Uterus (tissue), 4 donors: ENCODE results near the gene CDON. TPM values are rescaled to one million over a fixed set of nuclear protein-coding genes. Genes with fewer than 3 reads are reported as not detected.

Experiments used
- DNase-seq, 2 donors: peaks; one replicate each; pipeline ENCODE4 v3.0.0-alpha.2; 2019 to 2020
- H3K27ac ChIP-seq, 2 donors: fragments of 200-600 bp; sonication (generic); 1 replicate in 1 of 2; 2 replicates in 1 of 2; pipeline ENCODE4 v1.5.1; 2016 to 2018
- H3K27me3 ChIP-seq, 2 donors: fragments of 200-600 bp; sonication (generic); one replicate each; pipeline ENCODE4 v1.5.1; 2018 to 2019; ENCODE audit warnings: control low read depth in 1 of 2
- H3K36me3 ChIP-seq, 2 donors: fragments of 200-600 bp; sonication (generic); one replicate each; pipeline ENCODE4 v1.5.1; 2019; ENCODE audit warnings: control low read depth in 1 of 2
- H3K4me1 ChIP-seq, 2 donors: fragments of 200-600 bp; sonication (generic); one replicate each; pipeline ENCODE4 v1.5.1; 2018 to 2019; ENCODE audit warnings: control low read depth in 1 of 2
- H3K4me3 ChIP-seq, 2 donors: fragments of 200-600 bp; sonication (generic); 1 replicate in 1 of 2; 2 replicates in 1 of 2; pipeline ENCODE4 v1.5.1; 2018 to 2019; ENCODE audit warnings: mild to moderate bottlenecking in 1 of 2
- H3K9me3 ChIP-seq, 2 donors: fragments of 200-600 bp; sonication (generic); one replicate each; pipeline ENCODE4 v1.5.1; 2019; ENCODE audit warnings: control low read depth in 1 of 2
- POLR2A ChIP-seq, 2 donors: fragments of 450-650 bp; IDR thresholded peaks; one replicate each; pipeline ENCODE4 v1.6.1; 2016; ENCODE audit warnings: antibody characterized with exemption in 2 of 2, mild to moderate bottlenecking in 1 of 2, moderate library complexity in 1 of 2
- intact Hi-C: fragments of 100-400 bp; cut with DNase I; formaldehyde crosslinking; loops from one replicate; pipeline ENCODE4 v1.15.1; 2023; ENCODE audit warnings: low total_unique reads
- total RNA-seq, 4 donors: library from RNA; depleted of rRNA in 3 of 4; stranded (reverse); fragments of >200 nt in 3 of 4; gene quantifications; one replicate each; pipeline versions ENCODE4 v1.1.0 to v1.2.4, GENCODE V29; 2014 to 2023
- TF ChIP-seq, protein P1 (sequence below), 4 experiments: fragments of 200-600 bp in 2 of 4; fragments of 450-650 bp in 2 of 4; sonication (generic) in 2 of 4; IDR thresholded peaks; one replicate each; pipeline ENCODE4 v1.5.1; 2016 to 2019; ENCODE audit warnings: antibody characterized with exemption in 4 of 4, mild to moderate bottlenecking in 2 of 4, moderate library complexity in 1 of 4
- donor health status: DM: yes; HTN: yes; CAD: no.

CDON gene
- total RNA-seq, 4 donors from 2014 or later = 38.5 to 261 (median 213) TPM

DNA sequence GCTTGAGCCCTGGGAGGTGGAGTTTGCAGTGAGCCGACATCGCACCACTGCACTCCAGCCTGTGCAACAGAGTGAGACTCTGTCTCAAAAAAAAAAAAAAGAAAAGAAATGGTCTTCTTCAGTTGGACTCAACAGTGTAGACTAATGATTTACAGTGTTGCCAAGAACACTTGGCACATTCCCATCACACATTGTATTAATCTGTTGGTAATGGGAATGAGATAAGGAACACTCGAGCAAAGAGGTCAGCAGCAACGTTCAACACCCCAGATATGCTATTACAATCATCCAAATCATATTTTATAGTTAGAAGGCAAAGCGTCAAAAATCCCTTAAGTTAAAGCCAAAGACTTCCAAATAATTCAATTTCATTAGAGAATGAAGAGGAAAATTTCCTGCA is 14.5 kb downstream of the CDON start:
- TF ChIP-seq, protein P1, sequence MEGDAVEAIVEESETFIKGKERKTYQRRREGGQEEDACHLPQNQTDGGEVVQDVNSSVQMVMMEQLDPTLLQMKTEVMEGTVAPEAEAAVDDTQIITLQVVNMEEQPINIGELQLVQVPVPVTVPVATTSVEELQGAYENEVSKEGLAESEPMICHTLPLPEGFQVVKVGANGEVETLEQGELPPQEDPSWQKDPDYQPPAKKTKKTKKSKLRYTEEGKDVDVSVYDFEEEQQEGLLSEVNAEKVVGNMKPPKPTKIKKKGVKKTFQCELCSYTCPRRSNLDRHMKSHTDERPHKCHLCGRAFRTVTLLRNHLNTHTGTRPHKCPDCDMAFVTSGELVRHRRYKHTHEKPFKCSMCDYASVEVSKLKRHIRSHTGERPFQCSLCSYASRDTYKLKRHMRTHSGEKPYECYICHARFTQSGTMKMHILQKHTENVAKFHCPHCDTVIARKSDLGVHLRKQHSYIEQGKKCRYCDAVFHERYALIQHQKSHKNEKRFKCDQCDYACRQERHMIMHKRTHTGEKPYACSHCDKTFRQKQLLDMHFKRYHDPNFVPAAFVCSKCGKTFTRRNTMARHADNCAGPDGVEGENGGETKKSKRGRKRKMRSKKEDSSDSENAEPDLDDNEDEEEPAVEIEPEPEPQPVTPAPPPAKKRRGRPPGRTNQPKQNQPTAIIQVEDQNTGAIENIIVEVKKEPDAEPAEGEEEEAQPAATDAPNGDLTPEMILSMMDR (IDR thresholded peaks at IDR 0.05) = no peak
- TF ChIP-seq POLR2A (IDR thresholded peaks at IDR 0.05) = no peak
- no peak for DNase-seq
- intact Hi-C loops = no loop called here
- H3K4me1 ChIP-seq = peaks cover 0 to 4% of the 10 kb centered on the region in 2 donors
- no peak overlapping the region for H3K27ac ChIP-seq
- H3K9me3 ChIP-seq = no peaks in the 10 kb centered on the region
- no peaks in the 10 kb centered on the region for H3K27me3 ChIP-seq
- no peaks in the 10 kb centered on the region for H3K36me3 ChIP-seq
- H3K4me3 ChIP-seq = no peak overlapping the region

DNA sequence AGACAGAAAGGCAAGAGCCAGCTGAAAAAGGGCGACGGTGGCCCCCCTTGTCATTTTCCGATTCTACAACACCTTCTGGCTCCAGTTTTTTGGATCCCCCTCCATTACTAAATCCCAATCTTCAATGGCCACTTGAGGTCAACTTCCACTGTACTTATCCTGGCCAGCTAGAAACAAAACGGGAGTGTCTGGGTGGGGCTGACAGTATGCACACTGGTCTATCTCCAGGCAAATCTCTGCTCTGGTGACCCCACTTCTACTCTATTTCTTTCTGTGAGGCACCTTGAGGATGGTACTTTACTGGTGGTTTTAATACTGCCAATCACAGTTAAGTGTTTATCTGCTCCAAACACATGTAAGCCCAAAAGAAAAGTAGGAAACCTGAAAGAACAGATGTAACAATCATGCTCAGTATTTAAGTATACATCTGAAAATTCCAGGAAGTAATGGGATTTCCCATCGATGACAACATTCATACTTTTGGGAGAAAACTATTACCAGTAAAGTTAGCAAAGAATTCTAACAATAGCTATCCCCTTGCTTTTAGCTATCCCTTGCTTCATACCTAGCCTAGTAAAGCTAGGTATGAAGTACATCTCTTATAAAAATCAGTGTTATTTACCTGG is 16.0 kb downstream of the CDON start:
- H3K4me3 ChIP-seq = no peak overlapping the region
- no peaks in the 10 kb centered on the region for H3K9me3 ChIP-seq
- H3K27me3 ChIP-seq = no peaks in the 10 kb centered on the region
- H3K36me3 ChIP-seq = no peaks in the 10 kb centered on the region
- no peak for DNase-seq
- TF ChIP-seq POLR2A (IDR thresholded peaks at IDR 0.05) = no peak
- intact Hi-C loops = no loop called here
- no peaks in the 10 kb centered on the region for H3K4me1 ChIP-seq
- H3K27ac ChIP-seq = no peak overlapping the region

- Histone ChIP-seq H3K36me3 (no peaks in the 10 kb centered on the region), H3K4me1 (no peaks in the 10 kb centered on the region), H3K27me3 (no peaks in the 10 kb centered on the region), H3K4me3 (no peak overlapping the region), H3K9me3 (no peaks in the 10 kb centered on the region), H3K27ac (peak overlapping the region in 1 of 2 donors; percentile 22)
- no peak for DNase-seq
- TF ChIP-seq, protein P1 (IDR thresholded peaks at IDR 0.05) = no peak
- TF ChIP-seq POLR2A (IDR thresholded peaks at IDR 0.05) = no peak
- intact Hi-C loops = no loop called here
Observed at GRCh38 chr11:126039485-126040271, 23.0 kb downstream of the CDON start.

DNA sequence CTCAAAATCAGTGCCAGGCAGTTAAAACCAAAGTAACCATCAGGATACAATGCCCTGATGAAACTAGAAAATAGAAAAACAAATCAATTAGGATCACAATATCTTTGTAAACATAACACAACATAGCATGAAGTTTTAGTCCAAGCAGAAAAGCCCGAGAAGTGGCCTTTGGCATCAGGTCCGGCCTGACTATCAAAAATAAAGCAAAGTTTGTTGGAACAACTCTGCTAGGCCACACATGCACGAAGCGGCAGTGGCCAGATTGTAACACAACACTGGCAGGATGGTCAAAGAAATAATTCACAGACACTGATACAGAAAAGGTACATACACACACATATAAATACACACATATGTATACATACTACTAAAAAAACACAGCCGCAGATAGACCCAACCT is 26.9 kb downstream of the CDON start:
- Histone ChIP-seq H3K4me3 (no peak overlapping the region), H3K36me3 (no peaks in the 10 kb centered on the region), H3K4me1 (peaks cover 0 to 4% of the 10 kb centered on the region in 2 donors), H3K9me3 (no peaks in the 10 kb centered on the region), H3K27ac (no peak overlapping the region), H3K27me3 (no peaks in the 10 kb centered on the region)
- no peak for TF ChIP-seq POLR2A (IDR thresholded peaks at IDR 0.05)
- TF ChIP-seq, protein P1 (IDR thresholded peaks at IDR 0.05) = no peak
- intact Hi-C loops = no loop called here
- DNase-seq = no peak

DNA sequence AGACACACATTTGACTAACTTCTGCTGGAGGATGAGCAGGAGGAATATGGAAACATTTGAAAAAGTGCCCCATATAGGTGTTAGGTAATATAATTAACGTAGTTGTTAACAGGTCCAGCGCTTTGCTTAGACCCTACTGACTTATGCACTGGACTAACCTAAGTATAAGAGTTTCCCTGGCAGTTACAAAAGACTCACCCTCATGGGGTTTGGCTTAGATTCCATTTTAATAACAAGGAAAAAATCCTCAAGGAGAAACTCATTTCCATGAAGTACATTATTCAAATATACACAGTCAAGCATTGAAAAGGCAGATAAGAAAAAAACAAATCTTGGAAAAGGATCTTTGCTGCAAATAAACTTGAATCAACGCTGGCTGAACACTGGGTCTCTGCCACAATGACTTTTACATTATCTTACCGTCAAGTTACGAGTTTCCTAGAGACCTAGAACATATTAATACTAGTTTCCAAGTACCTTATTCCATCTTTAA is 27.7 kb downstream of the CDON start:
- Histone ChIP-seq H3K4me1 (peaks cover 0 to 4% of the 10 kb centered on the region in 2 donors), H3K27me3 (no peaks in the 10 kb centered on the region)

More for the DNA sequence above, 27.7 kb downstream of the CDON start:
- Histone ChIP-seq H3K9me3 (no peaks in the 10 kb centered on the region), H3K36me3 (no peaks in the 10 kb centered on the region), H3K4me3 (no peak overlapping the region), H3K27ac (peak overlapping the region in 1 of 2 donors; percentile 17)
- TF ChIP-seq, protein P1 (IDR thresholded peaks at IDR 0.05) = no peak
- no peak for TF ChIP-seq POLR2A (IDR thresholded peaks at IDR 0.05)
- DNase-seq = no peak
- intact Hi-C loops = no loop called here
